NCI-H748 treated with DMSO at 0.1 percent for 48 hours (cell line): ENCODE data around the gene ARHGAP26.
"Not testable (repeated sequence)": the region's sequence is repeated elsewhere in the genome, so short reads cannot be mapped to it uniquely, and the experiment has no call there.

Source experiments
- DNase-seq: peaks from one replicate; lab custom pipeline; 2025; lab: John Stamatoyannopoulos, UW

ARHGAP26 gene

GRCh38 chr5:142904416-142904815 lies 134.2 kb downstream of the ARHGAP26 start:
- DNase-seq = no peak

- no peak for DNase-seq
These were observed 135.2 kb downstream of the ARHGAP26 start for GRCh38 chr5:142905348-142905747.

GRCh38 chr5:142906863-142907671 lies 136.9 kb downstream of the ARHGAP26 start:
- no peak for DNase-seq

- no peak for DNase-seq
These were observed 138.5 kb downstream of the ARHGAP26 start for GRCh38 chr5:142908659-142909058.

GRCh38 chr5:142910128-142910527 lies 140.0 kb downstream of the ARHGAP26 start:
- DNase-seq = no peak

GRCh38 chr5:142911170-142911569 lies 141.0 kb downstream of the ARHGAP26 start:
- DNase-seq = no peak

GRCh38 chr5:142911775-142912174 lies 141.6 kb downstream of the ARHGAP26 start:
- no peak for DNase-seq

- DNase-seq = no peak
These were observed 143.7 kb downstream of the ARHGAP26 start for GRCh38 chr5:142913728-142914338.

GRCh38 chr5:142915038-142915437 lies 144.9 kb downstream of the ARHGAP26 start:
- no peak for DNase-seq

- peak; percentile 19 for DNase-seq
These were observed 145.7 kb downstream of the ARHGAP26 start for GRCh38 chr5:142915813-142916424.

- DNase-seq = no peak
These were observed 148.9 kb downstream of the ARHGAP26 start for GRCh38 chr5:142918959-142919635.

GRCh38 chr5:142920849-142921612 lies 150.9 kb downstream of the ARHGAP26 start:
- DNase-seq = no peak

- peak; percentile 53 for DNase-seq
These were observed 152.2 kb downstream of the ARHGAP26 start for GRCh38 chr5:142922223-142922952.

- no peak for DNase-seq
These were observed 154.1 kb downstream of the ARHGAP26 start for GRCh38 chr5:142924135-142924883.

- DNase-seq = no peak
These were observed 155.6 kb downstream of the ARHGAP26 start for GRCh38 chr5:142925795-142926194.

- DNase-seq = peak; percentile 43
These were observed 156.4 kb downstream of the ARHGAP26 start for GRCh38 chr5:142926549-142926948.

GRCh38 chr5:142928999-142929398 lies 158.8 kb downstream of the ARHGAP26 start:
- not testable (repeated sequence) for DNase-seq

GRCh38 chr5:142929587-142929986 lies 159.4 kb downstream of the ARHGAP26 start:
- no peak for DNase-seq

GRCh38 chr5:142930395-142931110 lies 160.4 kb downstream of the ARHGAP26 start:
- DNase-seq = no peak
